HG03139 (cell line): ENCODE measurements around the gene GPR68.
"Not testable (repeated sequence)": the region's sequence is repeated elsewhere in the genome, so short reads cannot be mapped to it uniquely, and the experiment has no call there.

Experiments
- ATAC-seq: cut with Tn5 transposase; IDR thresholded peaks from one replicate; pipeline ENCODE4 v1.9.1; 2021; ENCODE audit not compliant: unreplicated experiment

GPR68 gene

DNA sequence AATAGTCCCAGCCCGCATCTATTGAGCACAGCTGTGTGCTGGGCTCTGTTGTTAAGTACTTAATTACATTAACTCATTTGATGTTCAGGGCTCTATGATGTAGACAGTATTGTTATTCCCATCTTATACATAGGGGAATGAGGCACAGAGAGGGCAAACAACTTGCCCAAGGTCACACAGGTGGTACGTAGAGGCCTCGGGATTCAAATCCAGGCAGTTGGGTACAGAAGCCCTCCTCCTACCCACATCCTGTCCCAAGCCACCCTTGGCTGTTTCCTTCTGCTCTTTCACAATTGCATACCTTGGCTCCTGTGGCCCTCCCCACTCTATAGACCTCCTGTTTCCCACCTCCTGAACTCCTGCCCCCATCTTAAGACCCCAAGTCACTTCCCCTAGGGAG lies 10.0 kb upstream of the GPR68 start:
- ATAC-seq, result no peak

GRCh38 chr14:91253795-91254323 lies 9.4 kb upstream of the GPR68 start:
- no peak for ATAC-seq

GRCh38 chr14:91252871-91253794 lies 8.6 kb upstream of the GPR68 start:
- ATAC-seq, result no peak

DNA sequence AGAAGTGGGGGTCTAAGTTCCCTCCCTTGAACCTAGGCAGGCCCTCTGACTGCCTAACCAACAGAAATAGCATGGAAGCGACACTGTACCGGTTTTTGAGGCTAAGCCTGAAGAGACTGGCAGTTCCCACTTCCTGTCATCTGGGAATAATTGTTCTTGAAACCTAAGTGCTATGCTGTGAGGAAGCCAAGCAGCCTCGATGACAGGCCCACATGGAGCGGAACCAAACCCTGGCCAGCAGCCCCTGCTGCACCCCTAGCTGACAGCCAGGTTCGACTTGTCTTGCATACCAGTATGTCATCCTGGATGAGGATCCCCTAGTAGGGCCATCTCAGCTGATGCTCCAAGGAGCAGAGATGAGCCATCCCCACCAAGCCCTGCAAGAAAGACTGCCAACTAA lies 6.4 kb upstream of the GPR68 start:
- ATAC-seq, result no peak

- peak; percentile 93 for ATAC-seq
Measured at GRCh38 chr14:91249841-91250616, 5.5 kb upstream of the GPR68 start.

DNA sequence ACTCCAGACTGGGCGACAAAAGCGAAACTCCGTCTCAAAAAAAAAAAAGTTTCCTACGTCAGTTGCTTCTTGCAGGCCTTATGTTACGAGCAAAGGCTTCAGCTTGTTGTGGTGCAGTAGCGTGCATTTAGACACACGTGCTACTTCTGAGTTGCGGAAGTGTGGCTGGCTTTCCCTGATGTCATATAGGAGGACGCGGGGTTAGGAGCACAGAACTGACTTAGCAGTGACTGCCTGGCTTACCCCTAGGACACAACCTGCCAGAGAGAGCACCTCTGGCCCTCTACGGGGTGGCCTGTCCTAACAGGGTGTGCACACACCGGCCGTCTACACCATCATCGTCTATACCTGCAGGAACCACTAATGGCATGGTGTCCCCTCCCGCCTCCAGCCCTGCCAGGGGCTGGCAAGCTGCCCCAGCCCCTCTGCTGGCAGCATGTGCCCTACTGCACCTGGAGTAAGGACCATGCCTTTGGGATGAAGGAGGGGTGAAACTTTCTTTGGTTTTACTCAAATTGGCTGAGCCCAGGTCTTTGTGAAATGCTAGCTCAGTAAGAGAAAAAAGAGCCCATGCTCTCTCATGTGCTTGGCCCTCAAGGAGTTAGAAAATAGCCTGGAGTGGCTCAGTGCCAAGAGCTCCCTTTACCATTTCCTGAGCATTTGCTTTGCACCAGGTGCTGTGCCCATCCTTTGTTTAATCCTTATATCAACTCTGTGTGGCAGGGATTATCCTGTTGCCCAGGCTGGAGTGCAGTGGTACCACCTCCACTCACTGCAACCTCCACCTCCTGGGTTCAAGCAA lies 1.7 kb upstream of the GPR68 start:
- no peak for ATAC-seq

GRCh38 chr14:91245616-91246015 lies 1.1 kb upstream of the GPR68 start:
- ATAC-seq, result not testable (repeated sequence)

GRCh38 chr14:91245029-91245428 lies 525 bp upstream of the GPR68 start:
- no peak for ATAC-seq

- no peak for ATAC-seq
Measured at GRCh38 chr14:91243074-91243471, 1.4 kb downstream of the GPR68 start.

DNA sequence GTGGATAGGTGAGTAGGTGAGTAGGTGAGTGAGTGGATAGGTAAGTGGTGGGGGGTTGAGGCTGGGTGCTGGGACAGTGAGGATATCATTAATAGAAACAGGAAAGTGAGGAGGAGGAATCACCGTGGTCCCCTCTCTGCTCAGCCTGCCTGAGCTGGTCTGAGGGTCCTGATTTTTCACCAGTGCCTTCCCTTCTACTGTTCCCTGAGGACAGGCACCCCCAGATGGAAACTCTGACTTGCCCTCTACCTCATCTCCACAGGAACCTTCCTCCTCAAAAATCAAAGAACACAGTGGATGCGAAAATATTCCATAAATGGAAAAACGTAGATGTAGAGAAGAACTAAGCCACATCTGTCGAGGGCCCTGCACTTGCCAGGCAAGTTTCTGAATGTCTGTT lies 1.9 kb downstream of the GPR68 start:
- no peak for ATAC-seq

- ATAC-seq, result no peak
Measured at GRCh38 chr14:91241863-91242262, 2.6 kb downstream of the GPR68 start.

DNA sequence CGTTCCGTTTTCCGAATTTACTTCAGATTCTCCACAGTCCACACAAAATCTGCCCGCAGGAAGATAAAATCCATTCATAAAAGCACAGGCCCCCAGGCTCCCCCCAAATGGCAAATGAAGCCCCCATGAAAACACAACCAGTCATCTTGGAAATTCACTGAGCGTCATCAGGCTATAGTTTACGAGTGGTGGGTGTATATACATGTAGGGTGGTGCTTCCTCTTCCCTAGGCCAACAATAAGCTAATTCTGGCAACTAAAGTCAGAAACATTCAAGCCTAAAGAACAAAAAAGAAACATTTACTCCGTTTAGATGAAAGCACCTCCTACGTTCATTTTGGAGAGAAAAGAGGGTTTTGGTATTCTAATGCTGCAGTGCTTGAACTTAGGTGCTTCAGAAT lies 5.8 kb downstream of the GPR68 start:
- no peak for ATAC-seq

- ATAC-seq, result no peak
Measured at GRCh38 chr14:91238085-91238484, 6.4 kb downstream of the GPR68 start.

- ATAC-seq, result no peak
Measured at GRCh38 chr14:91237219-91237618, 7.3 kb downstream of the GPR68 start.

DNA sequence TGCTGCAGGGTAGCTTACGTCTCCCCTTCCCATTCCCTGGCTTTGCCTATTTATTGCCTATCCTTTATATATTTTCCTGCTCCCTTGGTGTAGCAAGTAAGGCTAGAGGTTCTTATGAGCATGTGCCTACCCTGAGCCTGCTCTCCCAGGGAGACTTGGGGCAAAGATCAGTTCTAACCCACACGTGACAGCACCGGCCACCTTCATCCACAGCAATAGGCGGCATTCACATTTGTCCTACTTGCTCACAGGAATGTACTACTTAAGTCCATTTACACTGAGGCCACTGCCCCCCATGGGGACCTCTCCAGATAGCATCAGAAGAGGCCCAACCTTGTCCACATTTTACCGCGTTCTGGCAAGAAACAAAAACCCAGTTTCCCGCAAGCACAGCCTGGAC lies 8.7 kb downstream of the GPR68 start:
- no peak for ATAC-seq

DNA sequence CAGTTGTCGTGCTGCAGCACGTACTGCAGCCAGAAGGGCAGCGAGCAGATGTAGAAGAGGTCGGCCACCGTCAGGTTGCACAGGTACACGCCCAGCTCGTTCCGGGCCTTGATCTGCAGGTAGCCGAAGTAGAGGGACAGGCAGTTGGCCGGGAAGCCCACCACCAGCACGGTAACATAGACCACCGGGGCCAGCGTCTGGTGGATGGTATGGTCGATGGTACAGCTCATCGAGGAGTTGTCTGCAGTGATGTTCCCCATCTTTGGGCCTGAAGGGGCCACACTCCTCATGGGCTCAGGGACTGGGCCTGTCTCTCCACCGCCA lies 9.8 kb downstream of the GPR68 start:
- no peak for ATAC-seq

GRCh38 chr14:91233936-91234790 lies 10.3 kb downstream of the GPR68 start:
- ATAC-seq, result no peak

DNA sequence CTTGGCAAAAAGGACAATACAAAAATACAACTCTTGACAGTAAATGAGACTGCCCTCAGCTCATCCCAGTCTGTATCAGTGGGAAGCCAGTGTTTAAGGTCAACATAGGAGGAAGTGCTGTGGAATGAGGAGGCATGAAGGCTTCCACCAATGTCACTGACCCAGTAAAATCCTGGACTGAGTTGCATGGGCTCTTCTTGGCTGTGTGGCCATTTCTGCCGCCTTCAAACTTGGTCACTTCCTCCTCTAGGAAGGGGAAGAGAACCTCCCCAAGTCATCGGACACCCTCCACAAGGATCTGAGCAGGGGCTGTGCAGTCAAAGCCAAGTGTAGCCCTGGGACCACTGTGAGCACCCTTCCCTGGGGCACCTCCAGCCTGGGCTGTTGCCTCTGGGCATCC lies 11.9 kb downstream of the GPR68 start:
- ATAC-seq, result no peak

DNA sequence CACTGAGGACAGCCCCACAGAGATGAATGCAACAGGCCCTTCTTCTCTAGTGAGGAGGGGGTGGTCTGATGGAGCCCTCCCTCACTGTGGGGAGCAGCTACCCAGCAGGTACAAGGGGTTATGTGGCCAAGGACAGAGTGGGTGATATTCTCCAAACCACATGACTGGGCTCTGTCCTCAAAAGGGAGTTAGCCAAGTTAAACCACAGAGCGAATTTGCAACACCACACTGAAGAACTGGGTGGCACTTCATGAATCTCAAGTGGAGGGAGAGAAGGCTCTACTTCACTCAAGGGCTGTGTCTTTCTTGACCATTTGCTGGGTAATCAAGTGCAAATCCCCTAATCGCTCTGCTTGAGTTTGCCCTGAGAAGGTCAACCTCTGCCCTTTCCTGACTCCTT lies 12.5 kb downstream of the GPR68 start:
- no peak for ATAC-seq

GRCh38 chr14:91231446-91231845 lies 13.1 kb downstream of the GPR68 start:
- ATAC-seq, result no peak
